Trophoblast cell (in vitro differentiated cells and primary cell): ENCODE measurements around the gene GRM8.

Experiments
- DNase-seq, 2 donors: peaks; one replicate each; pipeline ENCODE4 v3.0.0-alpha.2; 2016
- H2AFZ ChIP-seq: 2 replicates; pipeline ENCODE4 v1.6.1; 2013; ENCODE audit warnings: low read length, moderate library complexity, mild to moderate bottlenecking; ENCODE audit not compliant: insufficient read depth, poor library complexity
- H2AK5ac ChIP-seq: 2 replicates; pipeline ENCODE4 v1.6.1; 2013; ENCODE audit warnings: mild to moderate bottlenecking, low read length
- H2BK120ac ChIP-seq: 2 replicates; pipeline ENCODE4 v1.6.1; 2013; ENCODE audit warnings: low read length, mild to moderate bottlenecking, moderate library complexity; ENCODE audit not compliant: insufficient read depth, poor library complexity
- H2BK12ac ChIP-seq: 2 replicates; pipeline ENCODE4 v1.6.1; 2013; ENCODE audit warnings: mild to moderate bottlenecking, low read length, moderate library complexity
- H2BK5ac ChIP-seq: 2 replicates; pipeline ENCODE4 v1.6.1; 2013; ENCODE audit warnings: low read length, low read depth, moderate library complexity, mild to moderate bottlenecking; ENCODE audit not compliant: poor library complexity
- H3K14ac ChIP-seq: 2 replicates; pipeline ENCODE4 v1.6.1; 2013; ENCODE audit warnings: mild to moderate bottlenecking, low read length
- H3K18ac ChIP-seq: 2 replicates; pipeline ENCODE4 v1.6.1; 2013; ENCODE audit warnings: mild to moderate bottlenecking, low read length
- H3K23ac ChIP-seq: 2 replicates; pipeline ENCODE4 v1.6.1; 2013; ENCODE audit warnings: low read length
- H3K27ac ChIP-seq: 2 replicates; pipeline ENCODE4 v1.5.1; 2013; ENCODE audit warnings: low read depth, mild to moderate bottlenecking, inconsistent platforms, low read length, moderate library complexity
- H3K27me3 ChIP-seq: 2 replicates; pipeline ENCODE4 v1.6.1; 2013; ENCODE audit warnings: inconsistent platforms, mild to moderate bottlenecking, low read length, moderate library complexity; ENCODE audit not compliant: insufficient read depth
- H3K36me3 ChIP-seq, 2 experiments: 1 replicate in 1 of 2; 2 replicates in 1 of 2; pipeline ENCODE4 v1.6.1; 2013; ENCODE audit warnings: low read length in 2 of 2, mild to moderate bottlenecking in 2 of 2, moderate library complexity in 1 of 2; ENCODE audit not compliant: insufficient read depth in 2 of 2, control insufficient read depth in 1 of 2
- H3K4ac ChIP-seq: 2 replicates; pipeline ENCODE4 v1.6.1; 2013; ENCODE audit warnings: low read depth, mild to moderate bottlenecking, low read length, moderate library complexity
- H3K4me1 ChIP-seq, 2 experiments: 1 replicate in 1 of 2; 2 replicates in 1 of 2; pipeline ENCODE4 v1.6.1; 2013; ENCODE audit warnings: low read length in 2 of 2, mild to moderate bottlenecking in 2 of 2, moderate library complexity in 1 of 2; ENCODE audit not compliant: insufficient read depth in 2 of 2, control insufficient read depth in 1 of 2
- H3K4me2 ChIP-seq: 2 replicates; pipeline ENCODE4 v1.6.1; 2013; ENCODE audit warnings: inconsistent platforms, mild to moderate bottlenecking, low read length, moderate library complexity
- H3K4me3 ChIP-seq: 2 replicates; pipeline ENCODE4 v1.5.1; 2013; ENCODE audit warnings: mild to moderate bottlenecking, low read depth, low read length, inconsistent platforms
- H3K79me1 ChIP-seq: one replicate; pipeline ENCODE4 v1.6.1; 2013; ENCODE audit warnings: low read length
- H3K79me2 ChIP-seq: 2 replicates; pipeline ENCODE4 v1.6.1; 2013; ENCODE audit warnings: low read length, mild to moderate bottlenecking; ENCODE audit not compliant: control insufficient read depth, insufficient read depth, poor library complexity
- H3K9ac ChIP-seq: 2 replicates; pipeline ENCODE4 v1.6.1; 2013; ENCODE audit warnings: mild to moderate bottlenecking, low read length
- H3K9me3 ChIP-seq: 2 replicates; pipeline ENCODE4 v1.6.1; 2013; ENCODE audit warnings: low read depth, mild to moderate bottlenecking, control low read depth, inconsistent platforms, low read length; ENCODE audit not compliant: insufficient read depth
- H4K12ac ChIP-seq: 2 replicates; pipeline ENCODE4 v1.6.1; 2013; ENCODE audit warnings: low read depth, mild to moderate bottlenecking, low read length, moderate library complexity
- H4K8ac ChIP-seq: 2 replicates; pipeline ENCODE4 v1.6.1; 2013; ENCODE audit warnings: low read depth, mild to moderate bottlenecking, low read length, moderate library complexity
- H4K91ac ChIP-seq: one replicate; pipeline ENCODE4 v1.6.1; 2013; ENCODE audit warnings: low read depth, mild to moderate bottlenecking, low read length, moderate library complexity
- WGBS: extraction: QIAGEN DNeasy Blood & Tissue Kit; methylation state at CpG from one replicate; pipeline ENCODE4 v1.1.7; 2013; ENCODE audit warnings: missing lambda C conversion rate; ENCODE audit not compliant: insufficient read length, insufficient coverage; ENCODE audit errors: extremely low coverage; 5-methylcytosine and 5-hydroxymethylcytosine counted together

GRM8 gene

DNA sequence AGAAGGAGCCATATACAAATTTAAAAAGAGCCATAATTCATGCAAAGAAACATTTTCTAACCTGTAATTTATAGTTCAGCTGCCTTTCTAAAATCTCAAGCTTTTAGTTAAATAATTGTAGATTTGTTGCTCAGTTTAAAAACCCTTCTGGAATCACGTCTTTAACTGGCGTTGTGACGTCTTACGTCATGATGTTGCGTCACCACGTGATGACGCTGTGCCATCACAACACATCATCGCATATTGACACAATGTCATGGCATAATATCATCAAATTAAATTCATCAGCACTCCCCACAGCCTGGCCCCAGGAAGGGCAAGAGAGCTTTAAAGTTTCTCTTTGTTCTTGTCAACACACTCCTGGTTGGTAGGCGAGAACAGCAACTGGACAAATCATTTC lies 194.8 kb downstream of the GRM8 start:
- H4K12ac ChIP-seq = no peak overlapping the region
- H3K79me1 ChIP-seq = no peaks in the 10 kb centered on the region
- no peak overlapping the region for H3K9ac ChIP-seq
- WGBS = no CpG with 5 or more reads among the region's 9 CpGs
- no peak overlapping the region for H2AFZ ChIP-seq
- no peak overlapping the region for H3K23ac ChIP-seq
- no peak overlapping the region for H3K4me3 ChIP-seq
- no peak for DNase-seq
- no peak overlapping the region for H2BK120ac ChIP-seq
- no peak overlapping the region for H3K14ac ChIP-seq
- no peaks in the 10 kb centered on the region for H3K9me3 ChIP-seq
- no peak overlapping the region for H2BK12ac ChIP-seq
- no peak overlapping the region for H3K4me2 ChIP-seq
- no peak overlapping the region for H2AK5ac ChIP-seq
- H3K27ac ChIP-seq = no peak overlapping the region
- no peak overlapping the region for H2BK5ac ChIP-seq
- no peaks in the 10 kb centered on the region for H3K27me3 ChIP-seq
- H3K79me2 ChIP-seq = no peaks in the 10 kb centered on the region
- H4K8ac ChIP-seq = no peak overlapping the region
- no peak overlapping the region for H3K18ac ChIP-seq
- H3K4ac ChIP-seq = no peak overlapping the region
- no peaks in the 10 kb centered on the region for H3K4me1 ChIP-seq
- no peak overlapping the region for H4K91ac ChIP-seq
- no peaks in the 10 kb centered on the region for H3K36me3 ChIP-seq

DNA sequence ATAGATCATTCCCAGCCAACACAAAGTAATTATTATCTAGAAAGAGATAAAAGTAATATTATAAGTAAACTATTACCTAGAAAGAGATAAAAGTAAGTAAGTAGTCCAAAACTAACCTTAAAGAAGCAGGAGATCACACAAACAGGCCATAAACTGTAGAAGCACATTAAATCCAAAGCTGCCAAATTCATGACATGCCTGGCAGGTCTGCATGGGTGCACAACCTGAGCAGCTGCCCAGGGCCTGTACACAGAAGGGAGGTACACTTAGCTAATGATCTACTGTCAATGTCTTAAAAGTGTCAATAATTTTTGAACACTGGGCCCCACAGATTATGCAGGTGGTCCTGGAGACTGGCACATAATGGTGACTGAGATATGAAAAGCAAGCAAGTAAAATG lies 196.5 kb downstream of the GRM8 start:
- Histone ChIP-seq H3K23ac (no peak overlapping the region), H3K79me2 (no peaks in the 10 kb centered on the region), H2AFZ (no peak overlapping the region), H3K4me2 (no peak overlapping the region), H3K79me1 (no peaks in the 10 kb centered on the region), H2BK5ac (no peak overlapping the region), H4K91ac (no peak overlapping the region), H3K9ac (no peak overlapping the region), H3K9me3 (no peaks in the 10 kb centered on the region), H3K4me3 (no peak overlapping the region), H3K4ac (no peak overlapping the region), H3K14ac (no peak overlapping the region), H2BK120ac (no peak overlapping the region), H3K27me3 (no peaks in the 10 kb centered on the region), H2AK5ac (no peak overlapping the region), H3K36me3 (no peaks in the 10 kb centered on the region), H3K4me1 (no peaks in the 10 kb centered on the region), H3K27ac (no peak overlapping the region), H2BK12ac (no peak overlapping the region), H3K18ac (no peak overlapping the region), H4K12ac (no peak overlapping the region), H4K8ac (no peak overlapping the region)
- no peak for DNase-seq

- Histone ChIP-seq H3K23ac (no peak overlapping the region), H3K14ac (no peak overlapping the region), H2BK12ac (no peak overlapping the region), H3K27me3 (no peaks in the 10 kb centered on the region), H4K8ac (no peak overlapping the region), H2AK5ac (no peak overlapping the region), H3K79me2 (no peaks in the 10 kb centered on the region), H3K36me3 (no peaks in the 10 kb centered on the region), H4K12ac (no peak overlapping the region), H3K27ac (no peak overlapping the region), H4K91ac (no peak overlapping the region), H3K4me2 (no peak overlapping the region), H3K9me3 (no peaks in the 10 kb centered on the region), H3K18ac (no peak overlapping the region), H3K9ac (no peak overlapping the region), H3K79me1 (no peaks in the 10 kb centered on the region), H3K4ac (no peak overlapping the region), H2BK5ac (no peak overlapping the region), H2AFZ (no peak overlapping the region), H2BK120ac (no peak overlapping the region), H3K4me1 (no peaks in the 10 kb centered on the region), H3K4me3 (no peak overlapping the region)
- no peak for DNase-seq
Measured at GRCh38 chr7:127047521-127047920, 205.2 kb downstream of the GRM8 start.

- Histone ChIP-seq H3K14ac (no peak overlapping the region), H2AFZ (no peak overlapping the region), H3K9me3 (no peaks in the 10 kb centered on the region), H4K12ac (no peak overlapping the region), H3K23ac (no peak overlapping the region), H2AK5ac (no peak overlapping the region), H4K91ac (no peak overlapping the region), H2BK120ac (no peak overlapping the region), H3K9ac (no peak overlapping the region), H3K79me1 (no peaks in the 10 kb centered on the region), H4K8ac (no peak overlapping the region), H3K27me3 (no peaks in the 10 kb centered on the region), H3K4me1 (no peaks in the 10 kb centered on the region), H3K27ac (no peak overlapping the region), H3K4me3 (no peak overlapping the region), H3K4ac (no peak overlapping the region), H3K18ac (no peak overlapping the region), H3K4me2 (no peak overlapping the region), H2BK5ac (no peak overlapping the region), H3K36me3 (no peaks in the 10 kb centered on the region), H2BK12ac (no peak overlapping the region), H3K79me2 (no peaks in the 10 kb centered on the region)
- DNase-seq = no peak
- 100% methylated on average over 2 of the region's 7 CpGs for WGBS
Measured at GRCh38 chr7:127041689-127042452, 210.9 kb downstream of the GRM8 start.
